Osteoblast (primary cell): Measurements from ENCODE around the gene TAGLN2. TPM values are rescaled to one million over a fixed set of nuclear protein-coding genes. Genes with fewer than 3 reads are reported as not detected.

Experiments used
- DNase-seq: peaks from one replicate; pipeline ENCODE4 v3.0.0; 2011; ENCODE audit warnings: low spot score, mixed read lengths; ENCODE audit not compliant: insufficient read length; ENCODE audit errors: missing footprints
- H2AFZ ChIP-seq: 2 replicates; pipeline ENCODE4 v1.6.0; 2011; ENCODE audit warnings: mild to moderate bottlenecking, low read length
- H3K27ac ChIP-seq: 2 replicates; pipeline ENCODE4 v1.5.1; 2011; ENCODE audit warnings: mild to moderate bottlenecking, low read depth, low read length, moderate library complexity
- H3K27me3 ChIP-seq: 2 replicates; pipeline ENCODE4 v1.6.0; 2012; ENCODE audit warnings: mild to moderate bottlenecking, control low read depth, inconsistent platforms, low read length, moderate library complexity; ENCODE audit not compliant: insufficient read depth
- H3K36me3 ChIP-seq: 2 replicates; pipeline ENCODE4 v1.5.1; 2011; ENCODE audit warnings: mild to moderate bottlenecking, low read length, control low read depth, moderate library complexity; ENCODE audit not compliant: insufficient read depth
- H3K4me1 ChIP-seq: 2 replicates; pipeline ENCODE4 v1.5.1; 2011; ENCODE audit warnings: mild to moderate bottlenecking, low read length, control low read depth, moderate library complexity; ENCODE audit not compliant: insufficient read depth
- H3K4me2 ChIP-seq: 2 replicates; pipeline ENCODE4 v1.6.0; 2011; ENCODE audit warnings: mild to moderate bottlenecking, low read length; ENCODE audit not compliant: insufficient read depth
- H3K4me3 ChIP-seq: fragments of 200-600 bp; sonication (generic); 3 replicates; pipeline ENCODE4 v1.5.1; 2012; ENCODE audit warnings: mild to moderate bottlenecking, low read length, inconsistent platforms; ENCODE audit not compliant: insufficient read depth
- H3K79me2 ChIP-seq: 2 replicates; pipeline ENCODE4 v1.6.0; 2012; ENCODE audit warnings: mild to moderate bottlenecking, low read length, control low read depth, inconsistent platforms; ENCODE audit not compliant: insufficient read depth
- H3K9me3 ChIP-seq: 2 replicates; pipeline ENCODE4 v1.5.1; 2011; ENCODE audit warnings: low read depth, low read length, control low read depth
- H4K20me1 ChIP-seq: 2 replicates; pipeline ENCODE4 v1.6.0; 2012; ENCODE audit warnings: mild to moderate bottlenecking, low read length, control low read depth; ENCODE audit not compliant: insufficient read depth
- total RNA-seq: library from RNA; depleted of rRNA; stranded (reverse); fragments of >200 nt; gene quantifications from 2 replicates; pipeline ENCODE4 v1.2.3, GENCODE V29; 2012
- TF ChIP-seq, protein P1 (sequence below): IDR thresholded peaks from 2 replicates; pipeline ENCODE4 v1.5.1; 2011; ENCODE audit warnings: mild to moderate bottlenecking, low read depth, low read length, moderate library complexity; ENCODE audit errors: extremely low read depth

Gene TAGLN2
- total RNA-seq, 1 donor, result 159 TPM

DNA sequence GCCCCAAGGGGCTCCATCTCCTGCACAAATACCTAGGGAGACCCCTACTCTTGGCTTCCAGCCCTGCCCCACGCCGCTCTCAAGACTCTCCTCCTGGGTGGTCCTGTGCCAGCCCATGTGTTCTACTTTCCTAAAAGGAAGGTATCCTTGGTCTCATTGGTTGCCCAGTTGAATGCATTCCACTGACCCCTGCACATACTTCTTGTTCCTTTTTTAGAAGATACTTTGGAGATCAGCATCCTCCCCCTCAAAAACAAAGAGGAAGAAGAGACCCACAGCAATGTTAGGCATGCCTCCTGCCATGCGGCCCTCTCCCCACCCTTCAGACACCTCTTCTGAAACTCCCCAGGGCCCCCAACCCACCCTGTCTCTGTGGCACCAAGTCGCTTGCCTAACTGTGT lies 24.7 kb upstream of the TAGLN2 start:
- Histone ChIP-seq H3K4me3 (no peak overlapping the region), H3K36me3 (no peaks in the 10 kb centered on the region), H3K4me2 (no peak overlapping the region), H3K9me3 (no peaks in the 10 kb centered on the region), H2AFZ (no peak overlapping the region), H3K27me3 (peaks cover 2% of the 10 kb centered on the region), H3K79me2 (no peaks in the 10 kb centered on the region), H4K20me1 (no peaks in the 10 kb centered on the region), H3K27ac (no peak overlapping the region), H3K4me1 (peaks cover 12% of the 10 kb centered on the region)
- TF ChIP-seq, protein P1, sequence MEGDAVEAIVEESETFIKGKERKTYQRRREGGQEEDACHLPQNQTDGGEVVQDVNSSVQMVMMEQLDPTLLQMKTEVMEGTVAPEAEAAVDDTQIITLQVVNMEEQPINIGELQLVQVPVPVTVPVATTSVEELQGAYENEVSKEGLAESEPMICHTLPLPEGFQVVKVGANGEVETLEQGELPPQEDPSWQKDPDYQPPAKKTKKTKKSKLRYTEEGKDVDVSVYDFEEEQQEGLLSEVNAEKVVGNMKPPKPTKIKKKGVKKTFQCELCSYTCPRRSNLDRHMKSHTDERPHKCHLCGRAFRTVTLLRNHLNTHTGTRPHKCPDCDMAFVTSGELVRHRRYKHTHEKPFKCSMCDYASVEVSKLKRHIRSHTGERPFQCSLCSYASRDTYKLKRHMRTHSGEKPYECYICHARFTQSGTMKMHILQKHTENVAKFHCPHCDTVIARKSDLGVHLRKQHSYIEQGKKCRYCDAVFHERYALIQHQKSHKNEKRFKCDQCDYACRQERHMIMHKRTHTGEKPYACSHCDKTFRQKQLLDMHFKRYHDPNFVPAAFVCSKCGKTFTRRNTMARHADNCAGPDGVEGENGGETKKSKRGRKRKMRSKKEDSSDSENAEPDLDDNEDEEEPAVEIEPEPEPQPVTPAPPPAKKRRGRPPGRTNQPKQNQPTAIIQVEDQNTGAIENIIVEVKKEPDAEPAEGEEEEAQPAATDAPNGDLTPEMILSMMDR, result no peak
- no peak for DNase-seq

DNA sequence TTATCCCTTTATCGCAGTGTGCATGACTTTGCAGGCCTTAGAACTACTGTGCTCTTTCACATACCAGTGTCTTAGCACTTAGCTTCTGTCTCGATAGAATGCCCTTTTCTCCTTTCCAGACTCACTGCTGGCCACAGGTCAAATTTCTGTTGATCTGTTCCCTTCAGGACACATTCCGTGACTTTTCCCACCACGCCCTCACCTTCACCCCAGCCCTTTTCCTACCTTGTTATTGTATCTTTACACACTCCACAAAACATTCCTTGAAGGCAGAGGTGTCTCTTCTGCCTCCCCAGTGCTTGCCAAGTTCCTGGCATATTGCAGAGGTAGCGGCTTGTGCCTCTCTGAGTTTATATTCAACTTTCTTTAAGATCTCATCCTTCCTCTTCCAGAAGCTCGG lies 23.8 kb upstream of the TAGLN2 start:
- H3K9me3 ChIP-seq, result no peaks in the 10 kb centered on the region
- DNase-seq, result no peak
- no peak overlapping the region for H3K4me2 ChIP-seq
- TF ChIP-seq, protein P1, result no peak
- H3K27me3 ChIP-seq, result peaks cover 10% of the 10 kb centered on the region
- H2AFZ ChIP-seq, result no peak overlapping the region
- H3K4me1 ChIP-seq, result peaks cover 11% of the 10 kb centered on the region
- no peak overlapping the region for H3K27ac ChIP-seq
- no peaks in the 10 kb centered on the region for H3K36me3 ChIP-seq
- no peaks in the 10 kb centered on the region for H4K20me1 ChIP-seq
- H3K4me3 ChIP-seq, result no peak overlapping the region
- no peaks in the 10 kb centered on the region for H3K79me2 ChIP-seq

DNA sequence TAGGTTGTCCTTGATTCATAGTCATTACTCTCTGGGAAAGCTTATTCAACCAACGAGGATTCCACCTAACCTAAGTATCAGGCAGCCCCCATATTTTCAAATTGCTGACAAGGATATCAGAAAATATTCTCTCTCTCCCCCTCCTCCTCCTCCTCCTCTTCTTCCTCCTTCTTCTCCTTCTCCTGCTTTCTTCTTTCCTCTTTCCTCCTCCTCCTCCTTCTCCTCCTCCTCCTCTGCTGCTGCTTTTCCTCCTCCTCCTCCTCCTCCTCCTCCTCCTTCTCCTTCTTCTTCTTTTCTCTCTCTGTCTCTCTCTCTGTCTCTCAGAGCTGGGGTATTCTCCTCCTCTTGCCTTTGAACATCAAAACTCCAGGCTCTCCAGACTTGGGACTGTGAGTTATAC lies 22.6 kb upstream of the TAGLN2 start:
- no peaks in the 10 kb centered on the region for H3K79me2 ChIP-seq
- no peaks in the 10 kb centered on the region for H3K36me3 ChIP-seq
- H3K4me2 ChIP-seq, result no peak overlapping the region
- H3K9me3 ChIP-seq, result no peaks in the 10 kb centered on the region
- H4K20me1 ChIP-seq, result no peaks in the 10 kb centered on the region
- H3K4me1 ChIP-seq, result peaks cover 6% of the 10 kb centered on the region
- DNase-seq, result no peak
- H3K27ac ChIP-seq, result no peak overlapping the region
- no peak overlapping the region for H3K4me3 ChIP-seq
- TF ChIP-seq, protein P1, result no peak
- H2AFZ ChIP-seq, result no peak overlapping the region
- peaks cover 13% of the 10 kb centered on the region for H3K27me3 ChIP-seq

DNA sequence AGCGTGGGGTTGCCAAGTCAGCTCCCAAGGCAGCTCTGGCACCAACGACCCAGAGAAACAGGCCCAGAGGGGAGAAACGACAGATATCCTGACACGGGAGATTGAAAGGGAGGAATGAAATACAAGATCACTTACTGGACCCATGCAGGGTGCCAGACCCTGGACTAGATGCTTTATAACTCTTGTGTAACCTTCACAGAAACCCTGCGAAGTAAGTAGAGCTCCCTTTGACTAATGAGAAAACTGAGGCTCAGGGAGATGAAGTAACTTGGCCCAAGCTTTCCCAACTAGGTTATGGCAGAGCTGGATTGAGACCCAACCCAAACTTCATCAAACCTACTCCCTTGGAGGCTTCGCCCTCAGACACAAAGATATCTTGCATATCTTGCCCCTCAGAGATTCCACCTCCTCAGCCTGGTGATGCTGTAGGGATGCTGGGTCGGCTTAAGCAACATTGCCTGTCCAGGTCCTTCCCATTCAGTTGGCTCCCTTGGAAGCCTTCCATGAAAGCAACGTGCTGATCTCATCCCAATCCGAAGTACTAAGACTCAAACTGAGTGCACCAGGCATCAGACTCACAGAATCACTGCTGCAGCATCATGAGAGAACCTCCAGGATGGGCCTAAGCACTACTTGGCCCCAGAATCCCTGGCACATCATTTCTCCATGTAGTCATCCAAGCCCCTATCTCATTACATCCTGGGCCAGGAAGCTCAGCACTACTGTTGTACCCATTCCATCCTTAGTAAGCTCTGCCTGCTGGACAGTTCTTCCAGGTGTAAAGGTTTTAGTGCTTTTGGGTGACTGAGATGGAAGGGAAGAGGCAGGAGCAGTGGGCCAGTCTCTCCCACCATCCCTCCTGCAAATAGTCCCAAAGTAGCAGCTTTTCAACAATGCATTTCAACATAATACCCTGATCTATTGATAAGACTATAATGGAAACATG lies 21.2 kb upstream of the TAGLN2 start:
- Histone ChIP-seq H3K36me3 (no peaks in the 10 kb centered on the region), H3K4me3 (peak overlapping the region; percentile 67), H3K4me2 (peak overlapping the region; percentile 81), H3K27me3 (peaks cover 16% of the 10 kb centered on the region), H3K4me1 (peaks cover 6% of the 10 kb centered on the region), H3K27ac (no peak overlapping the region), H3K79me2 (no peaks in the 10 kb centered on the region), H2AFZ (no peak overlapping the region), H3K9me3 (no peaks in the 10 kb centered on the region), H4K20me1 (no peaks in the 10 kb centered on the region)
- TF ChIP-seq, protein P1, result no peak
- peak; percentile 72 for DNase-seq
